ENCODE data around the gene ASPN.

- no peak for TF ChIP-seq POLR2A (IDR thresholded peaks at IDR 0.05; ENCODE audit: low read length)
- no peak for TF ChIP-seq GATA1 (IDR thresholded peaks at IDR 0.05; ENCODE audit: low read depth, low read length)
These were observed 25.9 kb upstream of the ASPN start for GRCh38 chr9:92508018-92508820.
